ENCODE results near the gene RNU4-1.
"Not testable (repeated sequence)": the region's sequence is repeated elsewhere in the genome, so short reads cannot be mapped to it uniquely, and the experiment has no call there.

RNU4-1 gene

DNA sequence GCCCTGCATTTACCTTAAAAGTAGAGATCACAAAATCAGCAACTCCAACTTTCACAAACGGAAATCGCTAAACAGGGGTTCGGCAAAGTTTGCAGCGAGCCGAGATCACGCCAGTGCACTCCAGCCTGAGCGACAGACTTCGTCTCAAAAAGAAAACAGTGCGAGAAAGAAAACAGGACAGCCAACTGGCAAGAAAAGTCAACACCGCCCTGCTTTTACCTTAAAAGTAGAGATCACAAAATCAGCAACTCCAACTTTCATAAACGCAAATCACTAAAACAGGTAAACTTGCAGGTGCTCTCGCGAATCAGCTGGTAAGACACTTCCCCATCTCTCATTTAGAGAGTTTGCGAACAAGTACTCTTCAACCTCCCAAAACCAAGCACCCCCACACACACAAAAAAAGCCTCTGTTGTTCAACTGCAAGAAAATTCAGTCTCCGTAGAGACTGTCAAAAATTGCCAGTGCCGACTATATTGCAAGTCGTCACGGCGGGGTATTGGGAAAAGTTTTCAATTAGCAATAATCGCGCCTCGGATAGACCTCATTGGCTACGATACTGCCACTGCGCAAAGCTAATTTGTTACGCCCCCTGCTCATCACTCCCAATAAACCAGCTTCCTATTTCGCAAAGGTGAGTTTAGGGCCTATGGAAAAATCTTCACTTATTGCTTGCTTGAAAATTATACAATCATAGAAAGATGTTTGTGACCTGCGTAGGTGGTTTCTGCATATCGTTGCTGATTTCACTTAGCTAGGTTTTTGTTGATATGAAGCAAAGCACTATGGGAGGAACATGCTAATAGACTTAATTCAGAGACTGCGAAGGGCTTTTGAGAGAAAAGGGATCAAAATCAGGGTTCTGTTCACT, at the start of gene RNU4-1:
RNU4-1 (minus strand) TSS at position 577 of the 871 bp plus-strand sequence.
- no peak for TF ChIP-seq CTCF (IDR thresholded peaks at IDR 0.05; ENCODE audit: borderline replicate concordance, insufficient read depth, low read depth, low read length)
- peak within 1 kb of the TSS; percentile 61 for H3K4me3 ChIP-seq (ENCODE audit: low read depth, low read length)

DNA sequence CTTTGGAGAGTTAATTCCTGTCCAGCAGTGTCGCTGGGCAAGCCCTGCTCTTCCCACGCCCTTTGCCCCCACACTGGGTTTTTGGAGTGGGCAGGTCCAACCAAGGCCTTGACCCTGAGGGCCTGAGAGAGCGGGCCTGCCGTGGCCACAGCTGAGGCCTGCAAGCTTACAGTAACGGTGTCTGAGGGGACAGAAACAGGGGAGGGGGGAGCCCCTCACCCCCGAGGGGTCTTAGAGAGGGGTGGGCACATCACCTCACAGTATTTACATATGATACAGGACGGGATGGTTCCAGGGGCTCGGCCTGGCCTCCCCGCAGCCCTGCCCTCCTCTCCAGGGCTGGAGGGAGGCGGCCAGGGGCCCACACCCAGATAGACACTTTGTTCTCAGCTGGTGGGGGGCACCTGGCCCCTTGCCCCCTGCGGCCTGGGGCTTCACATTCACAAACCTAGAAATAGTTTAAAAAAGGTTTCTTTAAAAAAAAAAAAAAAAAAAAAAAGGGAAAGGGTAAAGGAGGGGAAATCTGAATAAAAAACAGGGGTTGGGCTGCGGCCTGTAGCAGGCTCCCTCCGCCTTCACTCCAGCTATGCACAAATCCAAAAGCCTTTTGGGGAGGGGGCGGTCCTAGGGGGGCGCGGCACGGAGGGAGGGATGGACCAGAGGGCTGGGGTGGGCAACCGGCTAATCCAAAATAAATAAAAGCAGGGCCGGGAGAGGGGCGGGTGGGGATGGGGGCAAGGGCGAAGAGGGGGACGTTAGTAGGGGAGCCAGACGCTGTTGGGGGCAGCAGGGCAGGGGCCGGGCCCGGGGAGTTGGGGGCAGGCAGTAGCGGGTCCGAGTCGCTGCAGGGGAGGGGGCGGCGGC, 49.4 kb upstream of the RNU4-1 start:
- H3K4me3 ChIP-seq (ENCODE audit: low read depth, low read length) = no peak overlapping the region
- TF ChIP-seq CTCF (IDR thresholded peaks at IDR 0.05; ENCODE audit: borderline replicate concordance, insufficient read depth, low read depth, low read length) = no peak

DNA sequence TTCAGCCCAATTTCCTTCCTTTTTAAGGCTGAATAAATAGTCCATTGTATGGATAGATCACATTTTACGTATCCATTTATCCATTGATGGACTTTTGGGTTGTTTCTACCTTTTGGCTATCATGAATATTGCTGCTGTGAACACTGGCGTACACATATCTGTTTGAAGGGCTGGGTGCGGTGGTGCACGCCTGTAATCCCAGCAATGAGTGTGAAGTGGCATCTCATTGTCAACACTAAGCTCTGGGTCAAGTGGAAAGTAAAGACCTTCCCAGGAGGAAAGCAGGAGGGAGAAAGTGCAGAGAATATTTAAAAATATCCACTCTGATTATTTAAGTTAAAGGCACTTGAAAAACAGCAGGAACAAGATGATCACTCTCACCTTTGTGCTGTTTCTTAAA, 46.2 kb upstream of the RNU4-1 start:
- TF ChIP-seq CTCF (IDR thresholded peaks at IDR 0.05; ENCODE audit: borderline replicate concordance, insufficient read depth, low read depth, low read length) = no peak
- H3K4me3 ChIP-seq (ENCODE audit: low read depth, low read length) = no peak overlapping the region

- TF ChIP-seq CTCF (IDR thresholded peaks at IDR 0.05; ENCODE audit: borderline replicate concordance, insufficient read depth, low read depth, low read length) = no peak
- H3K4me3 ChIP-seq (ENCODE audit: low read depth, low read length) = no peak overlapping the region
Observed at GRCh38 chr12:120337730-120338129, 44.7 kb upstream of the RNU4-1 start.

GRCh38 chr12:120336392-120336791, 43.4 kb upstream of the RNU4-1 start:
- not testable (repeated sequence) for H3K4me3 ChIP-seq (ENCODE audit: low read depth, low read length)

DNA sequence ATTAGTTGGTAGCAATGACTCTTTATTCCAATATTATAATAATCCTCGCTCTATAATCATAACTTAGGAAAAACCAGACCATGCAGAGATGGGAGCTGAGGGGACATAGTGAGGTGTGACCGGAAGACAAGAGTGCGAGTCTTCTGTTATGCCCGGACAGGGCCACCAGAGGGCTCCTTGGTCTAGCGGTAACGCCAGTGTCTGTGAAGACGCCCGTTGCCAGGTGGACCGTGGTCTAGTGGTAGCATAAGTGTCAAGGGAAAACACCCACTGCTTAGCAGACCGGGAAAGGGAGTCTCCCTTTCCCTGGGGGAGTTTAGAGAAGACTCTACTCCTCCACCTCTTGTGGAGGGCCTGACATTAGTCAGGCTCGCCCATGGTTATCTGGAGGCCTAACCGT, 42.4 kb upstream of the RNU4-1 start:
- not testable (repeated sequence) for H3K4me3 ChIP-seq (ENCODE audit: low read depth, low read length)
- peak; percentile 67 for TF ChIP-seq CTCF (IDR thresholded peaks at IDR 0.05; ENCODE audit: borderline replicate concordance, insufficient read depth, low read depth, low read length)

DNA sequence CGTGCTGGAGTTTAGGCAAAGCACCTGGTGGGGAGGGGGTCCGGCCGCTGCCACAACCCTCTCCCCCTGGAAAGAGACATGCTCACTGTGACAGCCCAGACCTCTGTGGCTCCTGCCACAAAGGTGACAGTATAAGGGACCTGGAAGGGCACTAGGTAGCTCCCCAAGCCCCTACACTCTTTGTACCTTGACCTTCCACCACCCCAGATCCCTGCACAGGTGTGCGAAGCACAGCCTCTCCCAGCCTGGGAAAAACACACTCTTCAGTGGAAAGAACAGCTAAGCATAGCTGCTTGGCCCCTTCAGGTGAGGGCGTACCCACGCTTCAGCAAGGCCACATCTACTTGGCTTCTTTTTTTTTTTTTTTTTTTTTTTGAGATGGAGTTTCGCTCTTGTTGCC, 39.5 kb upstream of the RNU4-1 start:
- H3K4me3 ChIP-seq (ENCODE audit: low read depth, low read length) = no peak overlapping the region
- no peak for TF ChIP-seq CTCF (IDR thresholded peaks at IDR 0.05; ENCODE audit: borderline replicate concordance, insufficient read depth, low read depth, low read length)
